ENCODE measurements around the gene PRR15.
A peak's percentile ranks its signal among the peaks of the same experiment; 100 is the strongest.

The PRR15 gene

DNA sequence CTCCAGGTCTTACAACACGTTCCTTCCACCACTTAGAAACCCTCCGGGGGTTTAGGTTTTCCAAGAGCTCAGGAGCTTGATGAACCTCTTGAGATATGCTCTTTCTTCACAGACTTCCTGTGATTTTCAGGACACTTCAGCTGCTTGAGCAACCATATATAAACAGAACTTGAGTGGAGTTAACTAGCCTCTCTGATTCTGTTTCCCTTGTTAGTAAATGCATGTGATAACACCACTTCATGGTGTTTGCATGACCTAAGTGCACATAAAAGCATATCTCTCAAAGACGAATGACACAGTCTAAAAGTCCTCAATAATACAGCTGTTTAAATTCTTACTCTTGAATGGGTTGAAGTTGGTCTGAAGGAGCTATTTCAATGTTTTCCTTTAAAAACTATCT lies 9.9 kb downstream of the PRR15 start:
- FAIRE-seq (no peak), DNase-seq (ENCODE audit: insufficient read length) (no peak)
- TF ChIP-seq POLR2A (IDR thresholded peaks at IDR 0.05; ENCODE audit: low read depth, low read length) (no peak), TAF1 (IDR thresholded peaks at IDR 0.05; ENCODE audit: borderline replicate concordance, low read depth, low read length) (no peak), POLR2AphosphoS5 (IDR thresholded peaks at IDR 0.05; ENCODE audit: low read depth, low read length) (no peak)

DNA sequence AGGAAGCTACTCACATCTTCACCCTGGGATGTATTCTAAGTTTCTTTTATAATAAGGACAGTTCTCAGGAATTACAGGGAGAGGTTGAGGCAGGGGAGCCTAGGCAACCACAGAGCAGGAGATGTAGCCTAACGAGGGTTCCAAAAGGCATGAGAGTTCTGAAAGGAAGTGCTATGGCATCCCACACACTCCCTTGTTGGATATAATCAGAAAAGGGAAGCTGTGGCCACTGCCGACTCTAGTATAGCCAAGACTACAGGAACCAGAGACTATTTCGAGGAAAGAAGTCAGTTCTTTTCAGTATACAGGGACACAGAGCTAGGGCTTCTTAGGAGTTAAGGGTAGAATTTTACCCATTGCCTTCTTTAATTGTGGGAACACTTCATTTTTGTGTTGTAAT lies 11.0 kb downstream of the PRR15 start:
- TF ChIP-seq POLR2A (IDR thresholded peaks at IDR 0.05; ENCODE audit: low read depth, low read length), result no peak
- no peak for TF ChIP-seq TAF1 (IDR thresholded peaks at IDR 0.05; ENCODE audit: borderline replicate concordance, low read depth, low read length)
- no peak for TF ChIP-seq POLR2AphosphoS5 (IDR thresholded peaks at IDR 0.05; ENCODE audit: low read depth, low read length)
- no peak for FAIRE-seq
- no peak for DNase-seq (ENCODE audit: insufficient read length)

DNA sequence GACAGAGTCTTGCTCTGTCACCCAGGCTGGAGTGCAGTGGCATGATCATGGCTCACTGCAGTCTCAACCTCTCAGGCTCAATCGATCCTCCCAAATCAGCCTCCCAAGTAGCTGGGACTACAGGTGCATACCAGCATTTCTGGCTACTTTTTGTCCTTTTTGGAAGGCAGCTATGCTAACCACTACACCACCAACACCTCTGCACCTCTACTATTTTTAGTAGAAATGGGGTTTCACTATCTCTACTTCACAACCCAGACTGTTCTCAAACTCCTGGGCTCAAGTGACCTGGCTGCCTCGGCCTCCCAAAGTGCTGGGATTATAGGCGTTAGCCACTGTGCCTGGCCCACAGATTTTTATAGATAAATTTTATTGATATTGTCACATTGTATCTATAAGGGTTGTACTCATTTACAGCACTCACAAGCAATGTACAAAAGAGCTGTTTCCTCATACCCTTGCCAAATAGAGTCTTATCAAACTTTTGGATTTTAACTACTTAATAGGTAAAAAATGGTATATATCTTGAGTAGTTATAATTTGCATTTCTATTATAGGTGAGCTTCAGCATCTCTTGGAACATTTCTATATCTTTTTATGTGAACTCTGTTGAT lies 23.7 kb downstream of the PRR15 start:
- DNase-seq (ENCODE audit: insufficient read length), result no peak
- TF ChIP-seq POLR2A (IDR thresholded peaks at IDR 0.05; ENCODE audit: low read depth, low read length), result no peak
- TF ChIP-seq TAF1 (IDR thresholded peaks at IDR 0.05; ENCODE audit: borderline replicate concordance, low read depth, low read length), result no peak
- no peak for TF ChIP-seq POLR2AphosphoS5 (IDR thresholded peaks at IDR 0.05; ENCODE audit: low read depth, low read length)
- FAIRE-seq, result no peak

DNA sequence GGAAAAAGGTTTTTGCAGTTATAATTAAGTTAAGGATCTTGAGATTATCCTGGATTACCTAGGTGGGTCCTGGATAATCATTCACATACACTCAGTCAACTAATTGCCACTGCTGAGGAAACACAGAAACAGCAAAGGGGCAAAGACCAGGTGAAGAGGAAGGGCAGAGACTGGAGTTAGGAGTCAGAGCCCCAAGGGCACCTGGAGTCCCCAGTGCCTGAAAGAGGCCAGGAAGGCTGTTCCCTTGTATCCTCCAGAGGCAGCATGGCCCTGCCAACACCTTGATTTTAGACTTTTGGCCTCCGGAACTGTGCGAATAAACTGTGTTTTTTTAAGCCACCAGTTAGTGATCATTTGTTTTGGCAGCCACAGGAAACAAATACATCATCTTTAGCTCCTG lies 24.6 kb downstream of the PRR15 start:
- no peak for DNase-seq (ENCODE audit: insufficient read length)
- TF ChIP-seq POLR2AphosphoS5 (IDR thresholded peaks at IDR 0.05; ENCODE audit: low read depth, low read length) (no peak), POLR2A (IDR thresholded peaks at IDR 0.05; ENCODE audit: low read depth, low read length) (no peak), TAF1 (IDR thresholded peaks at IDR 0.05; ENCODE audit: borderline replicate concordance, low read depth, low read length) (no peak)
- no peak for FAIRE-seq

DNA sequence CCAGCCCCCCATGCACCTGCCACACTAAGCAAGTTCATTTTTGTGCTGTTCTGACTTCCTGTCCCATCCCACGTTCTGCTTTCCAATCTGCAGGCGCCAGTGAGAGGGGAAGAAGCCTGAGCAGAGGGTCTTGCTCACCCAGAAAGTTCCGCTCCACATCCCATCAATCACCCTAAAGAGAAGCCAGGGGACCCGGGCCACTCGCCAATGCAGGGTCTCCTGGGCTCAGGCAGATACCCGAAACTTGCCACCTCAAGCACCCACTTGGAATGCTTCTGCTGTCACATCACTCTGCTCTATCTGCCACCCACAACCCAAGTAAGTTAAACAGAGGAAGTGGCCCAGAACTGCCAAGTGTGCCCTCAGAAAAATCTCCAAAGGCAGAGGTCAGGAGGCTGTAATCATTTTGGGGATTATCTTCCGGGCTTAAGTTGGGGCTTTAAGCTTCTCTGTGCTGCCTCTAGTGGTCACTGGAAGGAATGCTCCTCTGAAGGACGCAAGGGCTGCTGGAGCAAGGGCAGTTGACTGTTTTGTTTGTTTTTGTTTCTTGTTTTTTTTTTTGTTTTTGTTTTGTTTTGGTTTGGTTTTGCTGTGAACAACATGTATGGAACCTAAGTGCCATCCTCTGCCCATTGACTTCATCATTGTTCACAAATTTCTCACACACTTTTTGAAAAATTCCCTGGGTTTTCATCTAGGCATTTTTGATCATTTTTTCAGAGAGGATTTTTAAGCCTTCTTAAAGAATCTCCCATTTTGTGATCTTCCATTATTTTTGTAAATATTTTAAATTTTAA lies 25.5 kb downstream of the PRR15 start:
- peak; percentile 56 for FAIRE-seq
- TF ChIP-seq TAF1 (IDR thresholded peaks at IDR 0.05; ENCODE audit: borderline replicate concordance, low read depth, low read length), result no peak
- TF ChIP-seq POLR2A (IDR thresholded peaks at IDR 0.05; ENCODE audit: low read depth, low read length), result no peak
- TF ChIP-seq POLR2AphosphoS5 (IDR thresholded peaks at IDR 0.05; ENCODE audit: low read depth, low read length), result no peak
- no peak for DNase-seq (ENCODE audit: insufficient read length)

DNA sequence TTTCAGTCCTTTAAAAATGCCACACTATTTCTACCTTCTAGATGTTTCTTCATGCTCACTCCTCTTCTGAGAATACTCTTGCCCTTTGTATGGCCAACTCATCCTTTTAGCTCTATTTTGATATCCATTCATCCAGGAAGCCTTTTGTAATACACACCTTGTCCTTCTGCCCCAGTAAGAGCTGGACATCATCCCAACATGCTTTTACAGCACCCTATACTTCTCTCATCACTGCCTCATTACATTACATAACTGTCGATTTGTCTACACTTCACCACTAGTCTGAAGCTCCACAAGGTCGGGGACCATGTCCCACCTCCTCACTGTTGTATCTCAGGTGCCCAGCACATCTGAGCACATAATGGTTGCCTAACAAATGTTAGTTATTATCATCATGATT lies 29.2 kb downstream of the PRR15 start:
- DNase-seq (ENCODE audit: insufficient read length) (no peak), FAIRE-seq (no peak)
- no peak for TF ChIP-seq POLR2AphosphoS5 (IDR thresholded peaks at IDR 0.05; ENCODE audit: low read depth, low read length)
- no peak for TF ChIP-seq TAF1 (IDR thresholded peaks at IDR 0.05; ENCODE audit: borderline replicate concordance, low read depth, low read length)
- no peak for TF ChIP-seq POLR2A (IDR thresholded peaks at IDR 0.05; ENCODE audit: low read depth, low read length)

DNA sequence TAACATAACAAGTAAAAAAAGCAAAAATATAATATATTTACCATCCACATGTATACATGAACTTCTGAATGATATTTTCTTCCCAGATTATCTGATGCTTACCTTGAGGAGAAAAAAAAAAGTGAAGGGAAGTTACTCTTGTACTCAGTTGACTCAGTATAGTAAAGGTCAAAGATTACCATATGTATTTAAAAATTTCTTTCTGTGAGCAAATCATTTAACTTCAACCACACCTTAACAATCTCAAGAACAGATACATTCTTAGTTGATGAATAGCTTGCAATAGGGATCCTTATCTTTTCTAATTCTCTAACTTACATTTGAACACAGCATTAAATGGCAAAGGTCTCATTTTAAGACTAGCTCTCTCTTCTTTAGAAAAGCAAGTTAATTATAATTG lies 29.8 kb downstream of the PRR15 start:
- FAIRE-seq (no peak), DNase-seq (ENCODE audit: insufficient read length) (no peak)
- TF ChIP-seq POLR2A (IDR thresholded peaks at IDR 0.05; ENCODE audit: low read depth, low read length) (no peak), POLR2AphosphoS5 (IDR thresholded peaks at IDR 0.05; ENCODE audit: low read depth, low read length) (no peak), TAF1 (IDR thresholded peaks at IDR 0.05; ENCODE audit: borderline replicate concordance, low read depth, low read length) (no peak)

DNA sequence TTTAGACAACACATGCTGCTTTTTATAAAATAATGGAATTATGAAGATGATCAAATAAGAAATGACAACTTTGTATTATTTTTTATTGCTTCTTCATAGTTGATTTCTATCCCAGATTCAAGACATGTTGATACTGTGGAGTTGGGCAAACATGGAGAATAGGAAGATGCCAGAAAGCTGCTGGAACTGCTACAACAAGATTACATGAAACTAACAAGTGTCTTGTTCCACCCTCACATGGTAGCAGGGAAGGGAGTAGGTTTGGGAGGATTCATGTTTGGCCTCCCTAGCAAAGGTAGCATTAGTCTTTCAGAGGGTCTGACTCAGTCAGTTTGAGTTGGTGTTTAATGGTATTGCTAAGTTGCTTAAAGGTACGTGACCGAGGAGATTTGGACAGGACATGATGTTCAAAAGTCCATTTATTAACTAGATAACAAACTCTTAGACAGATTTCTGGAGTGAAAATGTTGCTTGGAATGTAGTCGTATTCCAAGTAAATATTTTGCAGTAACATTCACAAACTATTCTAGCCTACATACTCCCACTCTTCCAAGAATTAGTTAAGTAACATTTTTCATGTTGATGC lies 33.1 kb downstream of the PRR15 start:
- no peak for DNase-seq (ENCODE audit: insufficient read length)
- TF ChIP-seq POLR2A (IDR thresholded peaks at IDR 0.05; ENCODE audit: low read depth, low read length) (no peak), POLR2AphosphoS5 (IDR thresholded peaks at IDR 0.05; ENCODE audit: low read depth, low read length) (no peak), TAF1 (IDR thresholded peaks at IDR 0.05; ENCODE audit: borderline replicate concordance, low read depth, low read length) (no peak)
- no peak for FAIRE-seq

DNA sequence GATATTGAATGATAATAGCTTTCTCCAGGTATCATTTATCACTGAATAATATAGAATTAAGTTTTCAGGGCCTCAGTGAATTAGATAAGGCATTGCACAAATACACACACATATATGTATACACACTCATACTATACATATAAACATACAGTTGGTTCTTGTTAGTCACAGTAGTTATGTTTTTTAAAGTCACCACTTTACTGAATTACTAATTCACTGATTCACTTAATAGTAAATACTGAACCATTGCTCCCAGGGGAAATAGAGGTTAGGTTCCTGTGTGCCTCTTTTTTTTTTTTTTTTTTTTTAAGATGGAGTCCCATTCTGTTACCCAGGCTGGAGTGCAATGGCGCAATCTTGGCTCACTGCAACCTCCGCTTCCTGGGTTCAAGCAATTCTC lies 33.6 kb downstream of the PRR15 start:
- FAIRE-seq (no peak), DNase-seq (ENCODE audit: insufficient read length) (no peak)
- TF ChIP-seq POLR2AphosphoS5 (IDR thresholded peaks at IDR 0.05; ENCODE audit: low read depth, low read length) (no peak), TAF1 (IDR thresholded peaks at IDR 0.05; ENCODE audit: borderline replicate concordance, low read depth, low read length) (no peak)

DNA sequence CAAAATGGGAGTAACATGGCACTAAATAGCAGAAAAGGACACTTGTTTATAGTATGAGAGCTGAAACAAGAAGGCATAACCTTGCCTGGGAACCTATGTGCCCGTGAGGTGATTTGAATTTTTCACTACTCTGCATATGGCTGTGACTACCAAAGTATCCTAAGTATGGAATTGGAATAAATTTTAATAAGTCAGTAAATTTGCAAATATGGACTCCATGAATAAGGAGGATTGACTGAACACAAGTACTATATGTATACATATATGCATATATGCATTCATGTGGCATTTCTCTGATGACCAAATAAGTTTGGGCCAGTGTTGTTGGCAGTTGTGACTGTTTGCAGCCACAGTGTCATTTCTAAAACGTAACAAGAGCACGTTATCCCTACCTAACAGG lies 34.5 kb downstream of the PRR15 start:
- FAIRE-seq (no peak), DNase-seq (ENCODE audit: insufficient read length) (no peak)
- TF ChIP-seq POLR2AphosphoS5 (IDR thresholded peaks at IDR 0.05; ENCODE audit: low read depth, low read length), result no peak
- no peak for TF ChIP-seq TAF1 (IDR thresholded peaks at IDR 0.05; ENCODE audit: borderline replicate concordance, low read depth, low read length)
- TF ChIP-seq POLR2A (IDR thresholded peaks at IDR 0.05; ENCODE audit: low read depth, low read length), result no peak

DNA sequence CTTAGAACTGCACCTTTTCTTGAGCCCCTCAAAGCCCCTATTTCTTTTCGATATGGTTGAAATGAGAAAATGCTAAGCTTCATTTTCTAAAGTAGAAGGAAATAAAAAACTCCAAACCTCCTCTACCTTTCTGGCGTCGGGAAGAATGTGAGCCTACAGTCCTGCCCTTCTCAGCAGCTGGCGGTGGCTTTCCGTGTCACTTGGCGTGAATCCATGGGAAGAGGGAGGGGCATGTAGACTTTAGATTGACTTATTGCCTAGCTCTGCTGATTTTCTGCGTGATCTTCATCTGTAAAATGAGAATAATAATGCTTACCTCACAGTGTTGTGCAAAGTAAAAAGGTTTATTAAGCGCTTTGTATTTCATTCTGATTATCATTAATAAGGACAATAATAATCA lies 35.0 kb downstream of the PRR15 start:
- no peak for TF ChIP-seq POLR2AphosphoS5 (IDR thresholded peaks at IDR 0.05; ENCODE audit: low read depth, low read length)
- no peak for TF ChIP-seq TAF1 (IDR thresholded peaks at IDR 0.05; ENCODE audit: borderline replicate concordance, low read depth, low read length)
- TF ChIP-seq POLR2A (IDR thresholded peaks at IDR 0.05; ENCODE audit: low read depth, low read length), result no peak
- FAIRE-seq (no peak), DNase-seq (ENCODE audit: insufficient read length) (no peak)

DNA sequence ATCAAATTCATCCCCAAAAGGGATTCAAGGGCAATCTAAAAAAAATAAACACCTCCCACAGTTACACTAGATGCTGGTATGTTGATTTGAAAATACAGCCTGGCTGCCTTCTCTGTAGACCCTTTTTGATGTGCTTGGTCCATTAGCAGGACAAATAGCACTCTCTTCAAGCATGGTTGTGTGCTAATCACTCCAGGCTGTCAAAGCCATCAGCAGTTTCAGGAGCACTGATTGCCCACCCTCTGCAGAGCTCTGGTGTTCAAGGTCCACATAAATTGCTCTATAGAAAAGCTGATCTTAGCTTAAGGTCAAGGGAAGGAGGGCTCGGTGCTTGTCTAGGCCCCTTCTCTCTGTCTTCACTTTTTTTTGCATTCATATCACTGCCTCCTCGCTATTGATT lies 35.4 kb downstream of the PRR15 start:
- DNase-seq (ENCODE audit: insufficient read length) (no peak), FAIRE-seq (no peak)
- no peak for TF ChIP-seq POLR2A (IDR thresholded peaks at IDR 0.05; ENCODE audit: low read depth, low read length)
- TF ChIP-seq POLR2AphosphoS5 (IDR thresholded peaks at IDR 0.05; ENCODE audit: low read depth, low read length), result no peak
- TF ChIP-seq TAF1 (IDR thresholded peaks at IDR 0.05; ENCODE audit: borderline replicate concordance, low read depth, low read length), result no peak
